ENCODE data around the gene AQP12B. TPM values are rescaled to one million over a fixed set of nuclear protein-coding genes. Genes with fewer than 3 reads are reported as not detected.

The AQP12B gene
- total and polyA plus RNA-seq, 3 donors from 2014 or later: not detected

DNA sequence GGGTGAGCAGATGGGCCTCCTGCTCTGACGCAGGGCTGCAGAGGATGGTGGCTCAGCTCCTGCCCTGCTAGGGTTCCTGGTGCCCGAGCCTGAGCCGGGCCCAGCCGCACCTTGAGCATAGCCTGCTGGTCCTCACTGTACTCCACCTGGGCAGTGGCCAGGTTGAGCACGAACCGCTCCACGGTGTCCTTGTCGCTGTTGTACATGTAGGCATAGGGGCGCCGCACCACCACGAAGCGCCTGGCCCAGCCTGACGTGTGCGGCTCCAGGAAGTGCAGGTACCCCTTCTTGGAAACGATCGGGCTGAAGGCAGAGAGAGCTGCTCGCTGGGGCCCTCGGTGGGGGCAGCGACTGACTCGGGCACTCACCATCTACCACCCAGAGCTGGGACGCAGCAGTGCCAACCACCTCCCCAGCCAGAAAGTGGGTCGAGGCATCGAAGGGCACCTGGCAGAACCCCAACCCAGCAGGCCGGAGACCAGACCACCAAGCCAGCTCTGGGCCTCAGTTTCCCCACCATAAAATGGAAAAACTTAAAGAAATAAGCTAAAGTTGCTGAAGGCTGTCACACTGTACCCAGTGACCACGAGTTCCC lies 36.3 kb upstream of the AQP12B start:
- no peaks in the 10 kb centered on the region for H3K36me3 ChIP-seq (ENCODE audit: low read depth, missing control alignments)

DNA sequence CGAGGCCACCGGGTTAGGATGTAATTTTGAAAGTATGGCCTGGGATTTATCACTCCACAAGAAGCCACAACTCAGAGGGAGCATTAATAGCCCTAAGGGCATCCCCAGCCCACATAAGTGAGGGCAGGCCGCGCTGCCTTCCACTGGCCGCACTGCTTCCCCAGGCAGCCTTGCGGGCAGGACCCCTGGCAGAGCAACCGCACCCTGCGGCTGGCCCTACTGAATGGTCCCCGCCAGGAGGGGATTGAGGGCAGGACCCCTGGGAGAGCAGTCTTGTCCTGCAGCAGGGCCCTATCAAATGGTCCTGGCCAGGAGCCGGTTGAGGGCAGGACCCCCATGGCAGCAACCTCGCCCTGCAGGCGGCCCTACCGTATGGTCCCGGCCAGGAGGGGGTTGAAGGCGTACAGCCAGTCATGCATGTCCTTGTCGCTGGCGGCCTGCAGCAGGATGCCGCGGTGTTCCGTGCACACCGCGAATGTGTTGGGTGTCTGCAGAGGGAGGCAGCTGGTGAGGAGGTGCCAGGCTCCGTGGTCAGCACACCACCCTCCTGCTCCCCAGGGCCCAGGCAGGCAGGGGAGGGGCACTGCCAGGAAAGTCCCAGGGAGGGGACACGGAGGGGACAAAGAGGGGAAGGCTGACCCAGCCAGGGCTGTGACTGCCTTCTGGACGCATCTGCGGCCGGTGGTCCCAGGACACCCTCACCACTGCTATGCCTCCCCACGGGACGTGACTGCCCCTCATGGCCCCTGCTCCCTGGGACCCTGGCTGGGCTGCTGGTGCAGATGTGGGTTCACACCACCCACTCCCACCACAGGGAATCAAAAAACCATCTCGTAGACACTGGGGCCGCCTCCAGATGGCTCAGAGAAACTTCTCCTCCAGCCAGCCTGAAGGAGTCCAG lies 35.2 kb upstream of the AQP12B start:
- no peaks in the 10 kb centered on the region for H3K4me1 ChIP-seq
- no peak overlapping the region for H3K27ac ChIP-seq
- no peak overlapping the region for H3K4me3 ChIP-seq
- WGBS, 2 donors: 93 to 95% methylated on average over 10 to 31 of the region's 31 CpGs
- no peak for DNase-seq
- H3K9me3 ChIP-seq: no peaks in the 10 kb centered on the region
- TF ChIP-seq, protein P1, sequence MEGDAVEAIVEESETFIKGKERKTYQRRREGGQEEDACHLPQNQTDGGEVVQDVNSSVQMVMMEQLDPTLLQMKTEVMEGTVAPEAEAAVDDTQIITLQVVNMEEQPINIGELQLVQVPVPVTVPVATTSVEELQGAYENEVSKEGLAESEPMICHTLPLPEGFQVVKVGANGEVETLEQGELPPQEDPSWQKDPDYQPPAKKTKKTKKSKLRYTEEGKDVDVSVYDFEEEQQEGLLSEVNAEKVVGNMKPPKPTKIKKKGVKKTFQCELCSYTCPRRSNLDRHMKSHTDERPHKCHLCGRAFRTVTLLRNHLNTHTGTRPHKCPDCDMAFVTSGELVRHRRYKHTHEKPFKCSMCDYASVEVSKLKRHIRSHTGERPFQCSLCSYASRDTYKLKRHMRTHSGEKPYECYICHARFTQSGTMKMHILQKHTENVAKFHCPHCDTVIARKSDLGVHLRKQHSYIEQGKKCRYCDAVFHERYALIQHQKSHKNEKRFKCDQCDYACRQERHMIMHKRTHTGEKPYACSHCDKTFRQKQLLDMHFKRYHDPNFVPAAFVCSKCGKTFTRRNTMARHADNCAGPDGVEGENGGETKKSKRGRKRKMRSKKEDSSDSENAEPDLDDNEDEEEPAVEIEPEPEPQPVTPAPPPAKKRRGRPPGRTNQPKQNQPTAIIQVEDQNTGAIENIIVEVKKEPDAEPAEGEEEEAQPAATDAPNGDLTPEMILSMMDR (IDR thresholded peaks at IDR 0.05): no peak
- no peak for TF ChIP-seq POLR2A (IDR thresholded peaks at IDR 0.05)
- H3K36me3 ChIP-seq (ENCODE audit: low read depth, missing control alignments): no peaks in the 10 kb centered on the region
- intact Hi-C loops (cut with DNase I; ENCODE audit: low total_unique reads): no loop called here
- no peaks in the 10 kb centered on the region for H3K27me3 ChIP-seq

More for the DNA sequence above, 36.3 kb upstream of the AQP12B start:
- Histone ChIP-seq H3K27me3 (no peaks in the 10 kb centered on the region), H3K27ac (no peak overlapping the region), H3K4me3 (no peak overlapping the region), H3K4me1 (no peaks in the 10 kb centered on the region), H3K9me3 (no peaks in the 10 kb centered on the region)
- intact Hi-C loops (cut with DNase I; ENCODE audit: low total_unique reads): no loop called here
- 86 to 96% methylated on average over 7 to 25 of the region's 25 CpGs for WGBS, 2 donors
- no peak for TF ChIP-seq POLR2A (IDR thresholded peaks at IDR 0.05)
- TF ChIP-seq, protein P1 (IDR thresholded peaks at IDR 0.05): no peak
- no peak for DNase-seq

DNA sequence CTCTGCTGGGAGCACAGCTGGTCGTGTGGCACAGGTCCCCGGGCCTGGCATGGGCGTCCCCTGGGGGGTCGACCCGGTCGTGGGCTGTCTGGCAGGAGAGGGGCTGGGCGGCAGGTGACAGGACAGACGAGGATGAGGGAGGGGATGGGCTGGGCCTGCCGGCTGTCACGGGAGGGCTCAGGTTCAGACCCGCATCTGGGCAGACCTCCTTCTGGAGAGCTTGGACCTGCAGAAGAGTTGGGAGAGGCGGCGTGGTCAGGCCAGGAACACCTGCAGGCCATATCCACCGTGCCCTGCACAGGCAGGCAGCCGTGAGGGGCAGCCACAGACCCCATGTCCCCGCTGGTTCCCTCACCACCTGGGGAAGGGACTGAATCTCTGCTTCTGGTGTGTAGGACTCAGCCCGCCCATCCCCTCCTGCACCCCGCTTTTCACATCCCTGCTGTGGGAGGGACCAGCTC lies 34.5 kb upstream of the AQP12B start:
- TF ChIP-seq POLR2A (IDR thresholded peaks at IDR 0.05): no peak
- TF ChIP-seq, protein P1 (IDR thresholded peaks at IDR 0.05): no peak
- H3K4me3 ChIP-seq: no peak overlapping the region
- H3K9me3 ChIP-seq: no peaks in the 10 kb centered on the region
- H3K36me3 ChIP-seq (ENCODE audit: low read depth, missing control alignments): no peaks in the 10 kb centered on the region
- intact Hi-C loops (cut with DNase I; ENCODE audit: low total_unique reads): no loop called here
- no peaks in the 10 kb centered on the region for H3K4me1 ChIP-seq
- 90 to 94% methylated on average over 11 to 18 of the region's 18 CpGs for WGBS, 2 donors
- H3K27me3 ChIP-seq: no peaks in the 10 kb centered on the region
- H3K27ac ChIP-seq: no peak overlapping the region
- no peak for DNase-seq

DNA sequence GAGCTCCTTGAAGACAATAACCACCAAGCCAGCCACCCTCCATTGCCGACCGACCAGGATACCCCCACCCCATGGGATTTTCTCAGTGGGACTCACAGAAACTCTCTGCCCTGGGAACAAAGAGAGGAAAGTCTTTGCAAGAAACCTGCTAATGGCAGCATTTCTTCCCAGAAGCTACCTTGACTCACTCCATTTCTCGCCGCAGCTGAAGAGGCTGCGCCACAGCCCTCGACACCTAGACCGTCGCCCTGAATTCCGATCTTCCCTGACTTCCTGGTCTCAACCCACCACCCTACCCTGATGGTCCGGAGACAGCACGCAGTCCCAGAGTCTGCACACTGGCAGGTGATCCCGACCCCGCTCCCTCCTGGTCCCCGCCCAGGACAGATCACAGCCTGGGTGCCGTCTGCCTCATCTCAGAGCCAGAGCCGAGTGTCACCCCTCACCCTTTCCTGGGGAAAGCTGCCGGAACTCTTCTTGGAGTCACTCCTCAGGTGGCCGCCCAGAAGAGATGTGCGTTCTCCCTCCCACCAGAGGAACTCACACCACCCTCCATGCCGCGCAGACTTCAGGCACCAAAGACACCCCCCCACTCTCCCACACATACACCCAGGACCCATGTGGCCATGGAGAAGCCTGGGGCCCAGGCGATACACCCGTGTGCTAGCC lies 33.6 kb upstream of the AQP12B start:
- intact Hi-C loops (cut with DNase I; ENCODE audit: low total_unique reads): no loop called here
- H3K9me3 ChIP-seq: no peaks in the 10 kb centered on the region
- H3K4me1 ChIP-seq: no peaks in the 10 kb centered on the region
- TF ChIP-seq, protein P1 (IDR thresholded peaks at IDR 0.05): no peak
- TF ChIP-seq POLR2A (IDR thresholded peaks at IDR 0.05): no peak
- H3K27me3 ChIP-seq: no peaks in the 10 kb centered on the region
- H3K4me3 ChIP-seq: no peak overlapping the region
- 93 to 96% methylated on average over 21 to 23 of the region's 23 CpGs for WGBS, 2 donors
- no peak overlapping the region for H3K27ac ChIP-seq
- no peaks in the 10 kb centered on the region for H3K36me3 ChIP-seq (ENCODE audit: low read depth, missing control alignments)
- DNase-seq: no peak

All from testis (tissue), 3 donors.